T-cell (primary cell): ENCODE measurements around the gene TAOK3. TPM values are rescaled to one million over a fixed set of nuclear protein-coding genes. Genes with fewer than 3 reads are reported as not detected.
"Not testable (repeated sequence)": the region's sequence is repeated elsewhere in the genome, so short reads cannot be mapped to it uniquely, and the experiment has no call there.

Experiments
- ATAC-seq, 4 experiments: fragments of 200-7000 bp in 3 of 4; fragments of 150-1000 bp in 1 of 4; cut with Tn5 transposase; replicated peaks in 1 of 4; 1 replicate in 3 of 4; 2 replicates in 1 of 4; pipeline ENCODE4 v1.10.0; 2021; ENCODE audit warnings: moderate library complexity in 3 of 4, mild to moderate bottlenecking in 2 of 4, moderate number of reproducible peaks in 1 of 4
- CTCF ChIA-PET, 2 donors: fragments of 300-600 bp; sonication (Branson Sonifier 250); formaldehyde crosslinking; loops; one replicate each; lab custom pipeline; 2022; ENCODE audit warnings: antibody characterized with exemption in 2 of 2; lab: Charles Lee
- POLR2A ChIA-PET, 2 donors: fragments of 300-600 bp; sonication (Branson Sonifier 250); formaldehyde crosslinking; loops; one replicate each; lab custom pipeline; 2022; ENCODE audit warnings: antibody characterized with exemption in 2 of 2; lab: Charles Lee
- DNase-seq, 35 experiments: peaks; one replicate each; pipeline versions ENCODE4 v3.0.0 to v3.0.0-alpha.2; 2013 to 2023
- H3K27ac ChIP-seq: one replicate; pipeline ENCODE4 v1.5.1; 2013; ENCODE audit warnings: low read length
- H3K27me3 ChIP-seq, 2 experiments: replicated peaks in 1 of 2; 1 replicate in 1 of 2; 2 replicates in 1 of 2; pipeline versions ENCODE4 v1.6.1 to v1.7.0; 2013; ENCODE audit warnings: low read length in 1 of 2, mixed read lengths in 1 of 2; ENCODE audit not compliant: control insufficient read depth in 2 of 2, insufficient read depth in 2 of 2; ENCODE audit errors: extremely low read depth in 1 of 2
- H3K36me3 ChIP-seq, 2 donors: 1 replicate in 1 of 2; 2 replicates in 1 of 2; pipeline versions ENCODE4 v1.6.1 to v1.7.0; 2013; ENCODE audit warnings: low read length in 1 of 2; ENCODE audit not compliant: control insufficient read depth in 2 of 2, insufficient read depth in 1 of 2; ENCODE audit errors: extremely low read depth in 1 of 2
- H3K4me1 ChIP-seq, 2 experiments: 1 replicate in 1 of 2; 2 replicates in 1 of 2; pipeline versions ENCODE4 v1.6.1 to v1.7.0; 2013; ENCODE audit warnings: low read length in 2 of 2, mixed read lengths in 1 of 2; ENCODE audit not compliant: insufficient read depth in 2 of 2, control insufficient read depth in 1 of 2; ENCODE audit errors: extremely low read depth in 1 of 2
- H3K4me3 ChIP-seq, 2 donors: 1 replicate in 1 of 2; 2 replicates in 1 of 2; pipeline versions ENCODE4 v1.5.1 to v1.7.0; 2013; ENCODE audit warnings: mild to moderate bottlenecking in 2 of 2, low read length in 1 of 2, moderate library complexity in 1 of 2; ENCODE audit not compliant: control insufficient read depth in 1 of 2; ENCODE audit errors: extremely low read depth in 1 of 2
- H3K9me3 ChIP-seq: 2 replicates; pipeline ENCODE4 v1.7.0; 2013
- H3K27ac Mint-ChIP-seq, 2 donors: one replicate each; pipeline ENCODE4 v1.8.0; 2020 to 2021; ENCODE audit warnings: mild to moderate bottlenecking in 2 of 2, mixed read lengths in 2 of 2
- H3K27me3 Mint-ChIP-seq, 2 donors: one replicate each; pipeline ENCODE4 v1.8.0; 2021 to 2022; ENCODE audit warnings: mixed read lengths in 2 of 2
- H3K36me3 Mint-ChIP-seq: one replicate; pipeline ENCODE4 v1.8.0; 2021; ENCODE audit warnings: mixed read lengths
- H3K4me1 Mint-ChIP-seq, 3 donors: one replicate each; pipeline ENCODE4 v1.8.0; 2020 to 2022; ENCODE audit warnings: mixed read lengths in 3 of 3, mild to moderate bottlenecking in 1 of 3
- H3K4me3 Mint-ChIP-seq, 3 donors: one replicate each; pipeline ENCODE4 v1.8.0; 2020 to 2022; ENCODE audit warnings: mild to moderate bottlenecking in 3 of 3, mixed read lengths in 3 of 3, moderate library complexity in 3 of 3
- H3K9me3 Mint-ChIP-seq, 3 donors: one replicate each; pipeline ENCODE4 v1.8.0; 2020 to 2022; ENCODE audit warnings: mixed read lengths in 3 of 3
- WGBS: methylation state at CpG from one replicate; pipeline ENCODE4 v1.1.5; 2013; ENCODE audit warnings: missing lambda C conversion rate; ENCODE audit not compliant: insufficient coverage; 5-methylcytosine and 5-hydroxymethylcytosine counted together
- total RNA-seq, 35 experiments: library from RNA in 6 of 35; stranded (reverse) in 6 of 35; fragments of 120-200 nt in 1 of 35; gene quantifications; one replicate each; pipeline versions ENCODE4 v1.2.1 to v1.2.4 and lab custom pipeline; 2013 to 2026

TAOK3 gene
- total RNA-seq, 5 donors from 2014 or later (not counting 1 experiment from before 2014, with no cell fraction given): 58.7 to 93.6 (median 67.4) TPM

DNA sequence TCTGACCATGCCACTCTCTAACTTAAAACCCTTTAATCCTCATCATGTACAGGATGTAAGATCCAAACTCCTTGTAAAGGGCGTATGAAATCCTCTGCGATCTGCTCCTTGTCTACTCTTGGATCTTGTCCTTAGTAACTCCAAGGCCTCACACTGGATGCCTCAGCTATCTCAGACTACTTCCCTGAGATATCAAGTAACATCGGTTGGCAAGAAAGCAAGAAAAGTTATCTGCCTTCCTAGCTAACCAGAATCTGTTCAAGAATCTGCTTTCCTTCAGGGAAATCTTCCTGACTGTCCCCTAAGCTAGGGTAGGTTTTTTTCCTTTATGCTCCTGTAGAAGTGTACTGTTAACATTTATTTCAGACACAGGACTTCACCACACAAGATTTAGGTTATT, 82.6 kb downstream of the TAOK3 start:
- ChIA-PET POLR2A (interaction anchor here in 1 of 2 donors (0.6 kb wide), 1 partner anchor 8 kb away, joined by 5 read pairs; no protein-coding TSS in a partner anchor), CTCF (no interaction called here)
- DNase-seq (no peak), ATAC-seq (no peak)
- Histone ChIP-seq H3K36me3 (peaks cover 0 to 3% of the 10 kb centered on the region in 2 donors), H3K4me1 (no peaks in the 10 kb centered on the region), H3K4me3 (no peak overlapping the region), H3K27me3 (no peaks in the 10 kb centered on the region), H3K27ac (no peak overlapping the region), H3K9me3 (no peaks in the 10 kb centered on the region)
- no peak overlapping the region for H3K27ac Mint-ChIP-seq
- H3K4me3 Mint-ChIP-seq: no peak overlapping the region
- peaks cover 21 to 28% (median 23%) of the 10 kb centered on the region in 3 donors for H3K4me1 Mint-ChIP-seq
- H3K9me3 Mint-ChIP-seq: no peaks in the 10 kb centered on the region
- WGBS: 100% methylated on average over 2 of the region's 3 CpGs
- H3K36me3 Mint-ChIP-seq: peaks cover 25% of the 10 kb centered on the region
- no peaks in the 10 kb centered on the region for H3K27me3 Mint-ChIP-seq

DNA sequence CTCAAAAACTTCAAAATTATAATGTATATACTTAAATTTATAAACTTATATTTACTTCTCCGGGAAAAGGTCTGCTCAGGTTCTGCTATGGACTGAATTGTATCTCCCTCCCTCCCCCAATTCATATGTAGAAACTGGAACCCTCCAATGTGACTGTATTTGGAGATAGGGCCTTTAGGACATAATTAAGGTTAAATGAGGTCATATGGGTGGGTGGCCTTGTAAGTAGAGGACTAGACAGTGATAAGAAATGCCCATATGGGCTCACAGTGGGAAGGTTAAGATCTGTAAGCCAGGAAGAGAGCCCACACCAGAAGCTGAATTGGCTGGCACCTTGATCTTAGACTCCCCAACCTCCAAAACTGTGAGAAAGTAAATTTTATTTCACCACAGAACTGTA, 84.5 kb downstream of the TAOK3 start:
- Mint-ChIP-seq H3K4me1 (peaks cover 22 to 29% (median 26%) of the 10 kb centered on the region in 3 donors), H3K27ac (no peak overlapping the region), H3K9me3 (no peaks in the 10 kb centered on the region), H3K4me3 (no peak overlapping the region), H3K36me3 (peaks cover 31% of the 10 kb centered on the region), H3K27me3 (no peaks in the 10 kb centered on the region)
- H3K4me1 ChIP-seq: no peaks in the 10 kb centered on the region
- no peak overlapping the region for H3K4me3 ChIP-seq
- no peak overlapping the region for H3K27ac ChIP-seq
- H3K27me3 ChIP-seq: no peaks in the 10 kb centered on the region
- ChIA-PET POLR2A (interaction anchor here in 1 of 2 donors (0.5 kb wide), 1 partner anchor 9 kb away, joined by 4 read pairs; no protein-coding TSS in a partner anchor), CTCF (no interaction called here)
- ATAC-seq (no peak), DNase-seq (no peak)
- H3K36me3 ChIP-seq: peaks cover 3 to 4% of the 10 kb centered on the region in 2 donors
- no peaks in the 10 kb centered on the region for H3K9me3 ChIP-seq
- no CpG with 5 or more reads among the region's 1 CpG for WGBS

- H3K4me1 ChIP-seq: no peaks in the 10 kb centered on the region
- DNase-seq: no peak
- H3K27me3 Mint-ChIP-seq: no peaks in the 10 kb centered on the region
- POLR2A ChIA-PET: interaction anchor here in 1 of 2 donors (0.5 kb wide), 1 partner anchor 9 kb away, joined by 4 read pairs; no protein-coding TSS in a partner anchor
- no peak for ATAC-seq
- no peak overlapping the region for H3K27ac Mint-ChIP-seq
- H3K36me3 Mint-ChIP-seq: peaks cover 35% of the 10 kb centered on the region
- no peak overlapping the region for H3K27ac ChIP-seq
- H3K27me3 ChIP-seq: no peaks in the 10 kb centered on the region
- no peak overlapping the region for H3K4me3 ChIP-seq
- peaks cover 3 to 4% of the 10 kb centered on the region in 2 donors for H3K36me3 ChIP-seq
- H3K4me1 Mint-ChIP-seq: peaks cover 22 to 30% (median 26%) of the 10 kb centered on the region in 3 donors
- H3K9me3 ChIP-seq: no peaks in the 10 kb centered on the region
- H3K9me3 Mint-ChIP-seq: no peaks in the 10 kb centered on the region
- CTCF ChIA-PET: no interaction called here
- no peak overlapping the region for H3K4me3 Mint-ChIP-seq
Observed at GRCh38 chr12:118287728-118288127, 85.0 kb downstream of the TAOK3 start.

- Histone ChIP-seq H3K9me3 (no peaks in the 10 kb centered on the region), H3K27me3 (no peaks in the 10 kb centered on the region), H3K36me3 (peaks cover 0 to 8% of the 10 kb centered on the region in 2 donors), H3K27ac (no peak overlapping the region), H3K4me3 (no peak overlapping the region), H3K4me1 (no peaks in the 10 kb centered on the region)
- CTCF ChIA-PET: no interaction called here
- no peak for DNase-seq
- Mint-ChIP-seq H3K4me3 (no peak overlapping the region), H3K27me3 (no peaks in the 10 kb centered on the region), H3K36me3 (peaks cover 51% of the 10 kb centered on the region), H3K9me3 (peaks cover 0 to 4% (median 0%) of the 10 kb centered on the region in 3 donors), H3K27ac (no peak overlapping the region), H3K4me1 (peaks cover 17 to 22% (median 17%) of the 10 kb centered on the region in 3 donors)
- ATAC-seq: no peak
- POLR2A ChIA-PET: no interaction called here
- WGBS: no CpG with 5 or more reads among the region's 3 CpGs
Observed at GRCh38 chr12:118282767-118283166, 89.9 kb downstream of the TAOK3 start.

DNA sequence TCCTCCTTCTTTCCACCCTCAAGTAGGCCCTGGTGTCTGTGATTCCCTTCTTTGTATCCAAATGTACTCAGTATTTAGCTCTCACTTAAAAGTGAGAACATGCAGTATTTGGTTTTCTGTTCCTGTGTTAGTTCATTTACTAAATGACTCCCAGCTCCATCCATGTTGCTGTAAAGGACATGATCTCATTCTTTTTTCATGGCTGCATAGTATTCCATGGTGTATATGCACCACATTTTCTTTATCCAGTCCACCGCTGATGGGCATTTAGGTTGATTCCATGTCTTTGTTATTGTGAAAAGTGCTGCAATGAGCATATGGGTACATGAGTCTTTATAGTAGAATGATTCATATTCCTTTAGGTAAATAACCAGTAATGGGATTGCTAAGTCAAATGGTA, 94.4 kb downstream of the TAOK3 start:
- H3K27ac Mint-ChIP-seq, H3K27ac ChIP-seq, ATAC-seq, POLR2A ChIA-PET, H3K27me3 ChIP-seq, DNase-seq, CTCF ChIA-PET, H3K27me3 Mint-ChIP-seq, H3K9me3 ChIP-seq, H3K4me3 ChIP-seq, H3K4me3 Mint-ChIP-seq, H3K9me3 Mint-ChIP-seq, H3K36me3 ChIP-seq, H3K4me1 ChIP-seq: not testable (repeated sequence)
- peaks cover 17 to 18% (median 17%) of the 10 kb centered on the region in 3 donors for H3K4me1 Mint-ChIP-seq
- no CpG with 5 or more reads among the region's 1 CpG for WGBS
- peaks cover 32% of the 10 kb centered on the region for H3K36me3 Mint-ChIP-seq

DNA sequence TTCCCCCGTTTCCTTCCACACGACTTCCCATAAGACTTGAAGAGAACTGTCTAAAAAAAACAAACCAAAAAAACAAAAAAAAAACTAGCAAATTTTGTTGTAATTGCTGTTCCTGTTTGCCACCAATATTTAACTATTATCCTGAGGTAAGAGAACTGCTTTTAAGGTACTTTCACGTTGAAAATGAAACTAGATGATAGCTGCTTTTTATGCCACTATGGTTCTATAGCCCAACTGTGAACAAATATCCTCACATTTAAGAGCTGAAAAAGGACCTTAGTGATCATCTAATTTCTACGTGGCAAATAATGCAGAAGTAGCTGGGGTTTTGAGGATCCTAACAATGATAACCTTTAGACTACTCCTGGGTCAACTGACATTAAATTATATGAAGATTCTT, 98.6 kb downstream of the TAOK3 start:
- ATAC-seq: no peak
- no CpG with 5 or more reads among the region's 4 CpGs for WGBS
- Mint-ChIP-seq H3K27ac (peak overlapping the region; percentile 79 to 85), H3K9me3 (no peaks in the 10 kb centered on the region), H3K4me1 (peaks cover 18 to 25% (median 23%) of the 10 kb centered on the region in 3 donors), H3K36me3 (peaks cover 8% of the 10 kb centered on the region), H3K27me3 (no peaks in the 10 kb centered on the region), H3K4me3 (peak overlapping the region in 1 of 3 donors; percentile 11)
- Histone ChIP-seq H3K27ac (no peak overlapping the region), H3K4me1 (peaks cover 0 to 3% of the 10 kb centered on the region in 2 experiments), H3K4me3 (no peak overlapping the region), H3K27me3 (no peaks in the 10 kb centered on the region), H3K36me3 (no peaks in the 10 kb centered on the region), H3K9me3 (no peaks in the 10 kb centered on the region)
- ChIA-PET CTCF (interaction anchor here in 1 of 2 donors (0.5 to 0.9 kb wide), 2 partner anchors 9 to 81 kb away, joined by 3 read pairs; no protein-coding TSS in a partner anchor), POLR2A (no interaction called here)
- DNase-seq: no peak
